Chondrocyte (in vitro differentiated cells): Measurements from ENCODE around the gene NOM1. TPM values are rescaled to one million over a fixed set of nuclear protein-coding genes. Genes with fewer than 3 reads are reported as not detected.

Experiments used
- DNase-seq: peaks from one replicate; pipeline ENCODE4 v3.0.0; 2021; ENCODE audit warnings: mixed read lengths, low spot score
- H3K27ac Mint-ChIP-seq: one replicate; pipeline ENCODE4 v1.8.0; 2021; ENCODE audit warnings: mild to moderate bottlenecking, moderate library complexity, mixed read lengths; ENCODE audit not compliant: unreplicated experiment
- H3K27me3 Mint-ChIP-seq: 2 replicates; pipeline ENCODE4 v1.8.0; 2021; ENCODE audit warnings: low read depth, mixed read lengths
- H3K36me3 Mint-ChIP-seq: 2 replicates; pipeline ENCODE4 v1.8.0; 2021; ENCODE audit warnings: low read depth, mixed read lengths
- H3K4me1 Mint-ChIP-seq: 2 replicates; pipeline ENCODE4 v1.8.0; 2021; ENCODE audit warnings: low read depth, mild to moderate bottlenecking, mixed read lengths
- H3K4me3 Mint-ChIP-seq: one replicate; pipeline ENCODE4 v1.8.0; 2021; ENCODE audit warnings: mild to moderate bottlenecking, moderate library complexity, mixed read lengths; ENCODE audit not compliant: unreplicated experiment
- H3K9me3 Mint-ChIP-seq: 2 replicates; pipeline ENCODE4 v1.8.0; 2021; ENCODE audit warnings: low read depth, mixed read lengths
- total RNA-seq: library from RNA; stranded (reverse); gene quantifications from 3 replicates; pipeline ENCODE4 v1.2.1, GENCODE V29; 2021
- TF ChIP-seq, protein P1 (sequence below): fragments of 200-600 bp; sonication (generic); IDR thresholded peaks from 2 replicates; pipeline ENCODE4 v1.5.0; 2021; ENCODE audit warnings: antibody characterized with exemption, mild to moderate bottlenecking, moderate library complexity

Gene NOM1
- total RNA-seq, 1 donor from 2014 or later: 16.9 TPM

DNA sequence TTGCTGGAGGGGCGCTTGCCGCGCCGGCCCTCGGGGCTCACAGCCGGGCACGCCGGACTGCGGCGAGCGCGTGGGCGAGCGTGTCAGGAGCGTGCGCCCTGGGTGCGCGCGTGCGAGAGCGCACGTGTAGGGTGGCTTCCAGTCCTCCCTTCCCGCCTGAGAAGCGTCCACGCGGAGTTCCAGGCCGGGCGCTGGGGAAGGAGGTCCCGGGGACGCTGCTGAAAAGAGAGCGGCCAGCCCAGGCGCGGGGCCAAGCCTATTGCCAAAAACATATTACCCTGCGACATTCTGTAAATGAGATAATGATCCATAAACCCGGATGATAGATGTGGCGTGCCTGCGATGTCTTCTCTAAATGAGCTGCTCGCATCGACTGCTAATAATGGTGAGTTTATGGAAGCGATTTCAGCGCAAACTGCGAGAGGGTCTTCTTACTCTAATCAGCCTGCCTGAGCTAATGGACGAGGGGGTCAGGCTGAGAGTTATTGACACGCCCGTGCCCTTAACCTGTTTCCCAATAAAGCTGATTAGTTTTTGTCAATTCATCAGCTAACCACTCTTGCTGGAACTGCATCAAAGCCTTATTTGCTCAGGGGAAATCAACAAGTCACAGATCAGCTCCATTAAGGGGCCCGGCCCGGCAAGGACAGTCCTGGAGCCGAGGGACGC, 69.0 kb downstream of the NOM1 start:
- Mint-ChIP-seq H3K4me3 (no peak overlapping the region), H3K36me3 (no peaks in the 10 kb centered on the region), H3K27ac (no peak overlapping the region), H3K9me3 (no peaks in the 10 kb centered on the region), H3K27me3 (peaks cover 72% of the 10 kb centered on the region), H3K4me1 (peaks cover 8% of the 10 kb centered on the region)
- TF ChIP-seq, protein P1, sequence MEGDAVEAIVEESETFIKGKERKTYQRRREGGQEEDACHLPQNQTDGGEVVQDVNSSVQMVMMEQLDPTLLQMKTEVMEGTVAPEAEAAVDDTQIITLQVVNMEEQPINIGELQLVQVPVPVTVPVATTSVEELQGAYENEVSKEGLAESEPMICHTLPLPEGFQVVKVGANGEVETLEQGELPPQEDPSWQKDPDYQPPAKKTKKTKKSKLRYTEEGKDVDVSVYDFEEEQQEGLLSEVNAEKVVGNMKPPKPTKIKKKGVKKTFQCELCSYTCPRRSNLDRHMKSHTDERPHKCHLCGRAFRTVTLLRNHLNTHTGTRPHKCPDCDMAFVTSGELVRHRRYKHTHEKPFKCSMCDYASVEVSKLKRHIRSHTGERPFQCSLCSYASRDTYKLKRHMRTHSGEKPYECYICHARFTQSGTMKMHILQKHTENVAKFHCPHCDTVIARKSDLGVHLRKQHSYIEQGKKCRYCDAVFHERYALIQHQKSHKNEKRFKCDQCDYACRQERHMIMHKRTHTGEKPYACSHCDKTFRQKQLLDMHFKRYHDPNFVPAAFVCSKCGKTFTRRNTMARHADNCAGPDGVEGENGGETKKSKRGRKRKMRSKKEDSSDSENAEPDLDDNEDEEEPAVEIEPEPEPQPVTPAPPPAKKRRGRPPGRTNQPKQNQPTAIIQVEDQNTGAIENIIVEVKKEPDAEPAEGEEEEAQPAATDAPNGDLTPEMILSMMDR: no peak
- DNase-seq: no peak

DNA sequence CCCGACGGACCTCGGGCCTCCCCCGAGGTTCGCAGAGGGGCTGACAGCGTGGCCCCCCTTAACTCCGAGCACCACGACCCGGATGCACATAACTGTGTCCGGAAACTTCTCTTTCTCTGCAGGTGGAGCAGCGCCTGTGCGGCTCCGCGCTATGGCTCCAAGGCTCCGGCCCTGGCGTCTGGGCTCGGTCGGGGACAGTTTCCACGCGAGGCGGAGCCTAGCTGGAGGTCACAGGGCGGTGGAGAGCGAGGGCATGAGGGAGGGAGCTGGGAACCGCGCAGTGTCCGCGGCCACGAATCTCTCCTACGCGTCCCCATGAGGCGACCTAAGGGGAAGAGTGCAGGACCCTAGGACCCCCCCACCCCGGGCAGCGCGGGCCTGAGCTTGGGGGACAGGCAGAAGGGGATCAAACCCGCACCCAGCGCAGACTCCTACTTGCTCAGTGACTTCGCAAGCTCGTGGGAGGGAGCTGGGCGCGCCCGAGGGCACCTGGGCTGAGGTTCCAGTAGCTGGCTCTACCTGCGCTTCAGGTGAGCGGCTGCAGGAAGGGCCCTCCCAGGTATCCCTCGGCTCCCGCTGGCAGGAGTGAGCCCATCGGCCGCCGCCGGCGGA, 69.6 kb downstream of the NOM1 start:
- no peak overlapping the region for H3K4me3 Mint-ChIP-seq
- peaks cover 8% of the 10 kb centered on the region for H3K4me1 Mint-ChIP-seq
- no peak overlapping the region for H3K27ac Mint-ChIP-seq
- no peaks in the 10 kb centered on the region for H3K9me3 Mint-ChIP-seq
- TF ChIP-seq, protein P1: no peak
- peak; percentile 64 for DNase-seq
- no peaks in the 10 kb centered on the region for H3K36me3 Mint-ChIP-seq
- H3K27me3 Mint-ChIP-seq: peaks cover 71% of the 10 kb centered on the region

DNA sequence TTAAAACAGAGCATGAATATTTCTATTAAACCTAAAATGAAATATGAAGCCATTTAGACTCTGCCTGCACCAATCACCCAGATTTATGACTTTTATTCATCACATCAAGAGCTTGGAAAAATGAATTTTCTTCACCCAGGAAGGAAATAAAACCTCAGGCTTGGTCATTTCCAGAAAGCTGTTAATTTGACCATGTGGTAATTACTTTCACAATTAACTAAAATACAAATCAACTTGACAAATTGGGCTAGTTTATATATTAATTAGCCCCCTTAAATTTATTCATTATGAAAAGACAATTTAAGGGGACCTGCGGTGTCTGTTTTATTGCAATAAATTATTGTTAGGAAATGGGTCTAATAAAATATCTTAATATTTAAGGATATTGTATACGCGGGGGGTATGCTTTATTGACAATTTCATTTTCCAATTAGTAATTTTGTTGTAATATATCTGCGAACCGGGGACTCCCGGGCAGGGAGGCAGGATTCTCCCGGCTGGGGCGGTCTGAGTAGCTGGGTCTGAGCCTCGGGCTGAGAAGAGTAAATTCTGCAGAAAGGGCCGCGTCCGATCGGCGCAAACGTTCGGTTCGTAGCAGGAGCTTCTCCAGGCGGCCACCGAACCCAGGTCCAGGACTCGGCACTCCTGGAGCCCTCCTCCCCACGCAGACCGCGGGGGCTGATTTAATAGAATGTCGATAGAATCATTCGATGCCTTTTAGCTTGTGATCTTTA, 70.4 kb downstream of the NOM1 start:
- H3K4me3 Mint-ChIP-seq: no peak overlapping the region

DNA sequence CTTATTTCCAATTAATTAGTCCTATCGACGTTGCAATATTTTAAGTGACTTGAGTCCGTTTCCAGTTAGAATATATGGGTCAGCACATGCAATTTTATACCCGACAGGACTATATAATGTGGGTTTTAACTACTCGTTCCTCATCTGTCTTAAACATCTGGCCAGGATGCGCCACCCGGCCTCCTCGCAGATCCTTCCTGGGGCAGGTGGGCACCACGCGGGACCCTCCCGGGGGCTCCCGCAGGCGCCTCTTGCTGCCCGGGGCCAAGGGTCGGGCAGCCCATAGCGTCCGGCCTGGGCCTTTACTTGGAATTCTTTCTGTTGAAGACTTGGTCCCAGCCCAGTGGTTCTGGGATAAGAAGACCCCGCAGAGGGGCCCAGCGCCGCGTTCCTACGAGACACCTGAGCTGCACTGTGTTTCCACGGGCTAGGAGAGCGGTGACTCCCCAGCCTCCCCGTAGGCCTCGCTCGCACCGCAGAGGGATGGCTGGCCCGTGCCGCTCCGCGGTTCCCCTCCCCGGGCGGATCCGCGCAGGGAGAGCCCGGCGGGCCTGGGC, 71.1 kb downstream of the NOM1 start:
- H3K27me3 Mint-ChIP-seq: peaks cover 71% of the 10 kb centered on the region
- H3K4me3 Mint-ChIP-seq: no peak overlapping the region
- peaks cover 8% of the 10 kb centered on the region for H3K4me1 Mint-ChIP-seq
- no peak overlapping the region for H3K27ac Mint-ChIP-seq
- no peaks in the 10 kb centered on the region for H3K9me3 Mint-ChIP-seq
- peak; percentile 84 for DNase-seq
- H3K36me3 Mint-ChIP-seq: no peaks in the 10 kb centered on the region
- TF ChIP-seq, protein P1: no peak

More for the DNA sequence above, 70.4 kb downstream of the NOM1 start:
- DNase-seq: peak; percentile 48
- H3K4me1 Mint-ChIP-seq: peaks cover 8% of the 10 kb centered on the region
- no peaks in the 10 kb centered on the region for H3K9me3 Mint-ChIP-seq
- TF ChIP-seq, protein P1: no peak
- H3K27me3 Mint-ChIP-seq: peaks cover 71% of the 10 kb centered on the region
- H3K36me3 Mint-ChIP-seq: no peaks in the 10 kb centered on the region
- no peak overlapping the region for H3K27ac Mint-ChIP-seq
